HepG2 (cell line): ENCODE data around the gene TERC. TPM values are rescaled to one million over a fixed set of nuclear protein-coding genes. Genes with fewer than 3 reads are reported as not detected.

Experiments
- AHR ChIP-seq: IDR thresholded peaks from 2 replicates; pipeline ENCODE4 v1.6.1; 2018; ENCODE audit warnings: missing genetic modification reagents, missing compliant biosample characterization
- CBX2 ChIP-seq, 2 experiments: fragments of 200-600 bp in 1 of 2; sonication (generic); formaldehyde crosslinking in 1 of 2; IDR thresholded peaks; 2 replicates each; pipeline versions ENCODE4 v1.7.0 to v1.8.1; 2018 to 2022; ENCODE audit warnings: low read depth in 2 of 2, low read length in 1 of 2, mild to moderate bottlenecking in 1 of 2, missing genetic modification reagents in 1 of 2
- CCAR2 ChIP-seq: fragments of 200-400 bp; formaldehyde crosslinking; optimal IDR thresholded peaks from 2 replicates; pipeline ENCODE3; 2018; ENCODE audit warnings: low read depth, mild to moderate bottlenecking, low read length, moderate library complexity
- FLYWCH1 ChIP-seq: sonication (generic); formaldehyde crosslinking; IDR thresholded peaks from 2 replicates; pipeline ENCODE4 v1.8.1; 2023; ENCODE audit warnings: mild to moderate bottlenecking, missing genetic modification reagents
- NFRKB ChIP-seq: fragments of 450-650 bp; IDR thresholded peaks from 2 replicates; pipeline ENCODE4 v1.6.1; 2017
- PCBP1 ChIP-seq: fragments of 200-400 bp; formaldehyde crosslinking; IDR thresholded peaks from 2 replicates; pipeline ENCODE4 v1.6.1; 2017; ENCODE audit warnings: mild to moderate bottlenecking, low read depth, low read length, borderline replicate concordance
- PPARG ChIP-seq: conservative IDR thresholded peaks from 2 replicates; pipeline ENCODE4 v1.6.1; 2016; ENCODE audit warnings: missing biosample characterization, missing genetic modification reagents
- SNAI1 ChIP-seq: sonication (generic); formaldehyde crosslinking; IDR thresholded peaks from 2 replicates; pipeline ENCODE4 v1.5.0; 2020; ENCODE audit warnings: mild to moderate bottlenecking, missing genetic modification reagents, borderline replicate concordance
- ZNF10 ChIP-seq: sonication (generic); formaldehyde crosslinking; IDR thresholded peaks from 2 replicates; pipeline ENCODE4 v1.4.0; 2020; ENCODE audit warnings: mild to moderate bottlenecking, low read depth, missing genetic modification reagents, borderline replicate concordance
- ZNF30 ChIP-seq: sonication (generic); formaldehyde crosslinking; IDR thresholded peaks from 2 replicates; pipeline ENCODE4 v1.5.0; 2020; ENCODE audit warnings: mild to moderate bottlenecking, missing genetic modification reagents
- ZNF343 ChIP-seq: sonication (generic); formaldehyde crosslinking; IDR thresholded peaks from 2 replicates; pipeline ENCODE4 v1.4.0; 2020; ENCODE audit warnings: mild to moderate bottlenecking, missing genetic modification reagents
- polyA plus RNA-seq, 8 experiments: library from polyadenylated mRNA; depleted of rRNA in 3 of 8; stranded (reverse) in 7 of 8; unstranded in 1 of 8; fragments of >200 nt; fragmentation: Illumina TruSeq in 4 of 8; extraction: Trizol in 4 of 8; gene quantifications; 2 replicates each; pipeline versions ENCODE4 v1.2.1 to v1.2.3, GENCODE V29; 2011 to 2016; ENCODE audit warnings: low read depth in 4 of 8, missing spikeins in 1 of 8, mixed read lengths in 1 of 8; ENCODE audit not compliant: insufficient read depth in 1 of 8
- total RNA-seq, 5 experiments: library from RNA; depleted of rRNA; stranded (reverse); fragments of >200 nt; fragmentation: Illumina TruSeq; extraction: Trizol; gene quantifications; 2 replicates each; pipeline ENCODE4 v1.2.3, GENCODE V29; 2016; ENCODE audit warnings: low read depth in 1 of 5
- TF ChIP-seq, protein P1 (sequence below): sonication (generic); formaldehyde crosslinking; IDR thresholded peaks from 2 replicates; pipeline ENCODE4 v1.4.0; 2020; ENCODE audit warnings: mild to moderate bottlenecking, missing genetic modification reagents
- TF ChIP-seq, protein P2 (sequence below), 2 experiments: sonication (generic) in 1 of 2; formaldehyde crosslinking in 1 of 2; IDR thresholded peaks; 2 replicates each; pipeline versions ENCODE4 v1.5.1 to v1.6.1; 2011 to 2020; ENCODE audit warnings: borderline replicate concordance in 1 of 2, low read depth in 1 of 2, low read length in 1 of 2, mild to moderate bottlenecking in 1 of 2, missing genetic modification reagents in 1 of 2, moderate library complexity in 1 of 2
- TF ChIP-seq, protein P3 (sequence below): sonication (generic); formaldehyde crosslinking; IDR thresholded peaks from 2 replicates; pipeline ENCODE4 v1.8.0; 2022; ENCODE audit warnings: missing genetic modification reagents, mild to moderate bottlenecking, inconsistent platforms, borderline replicate concordance

Gene TERC
- total and polyA plus RNA-seq, 2 of the 13 experiments (the other 11 are each of a cell fraction or from before 2014, with no cell fraction given), result 1.3 to 74.6 TPM

DNA sequence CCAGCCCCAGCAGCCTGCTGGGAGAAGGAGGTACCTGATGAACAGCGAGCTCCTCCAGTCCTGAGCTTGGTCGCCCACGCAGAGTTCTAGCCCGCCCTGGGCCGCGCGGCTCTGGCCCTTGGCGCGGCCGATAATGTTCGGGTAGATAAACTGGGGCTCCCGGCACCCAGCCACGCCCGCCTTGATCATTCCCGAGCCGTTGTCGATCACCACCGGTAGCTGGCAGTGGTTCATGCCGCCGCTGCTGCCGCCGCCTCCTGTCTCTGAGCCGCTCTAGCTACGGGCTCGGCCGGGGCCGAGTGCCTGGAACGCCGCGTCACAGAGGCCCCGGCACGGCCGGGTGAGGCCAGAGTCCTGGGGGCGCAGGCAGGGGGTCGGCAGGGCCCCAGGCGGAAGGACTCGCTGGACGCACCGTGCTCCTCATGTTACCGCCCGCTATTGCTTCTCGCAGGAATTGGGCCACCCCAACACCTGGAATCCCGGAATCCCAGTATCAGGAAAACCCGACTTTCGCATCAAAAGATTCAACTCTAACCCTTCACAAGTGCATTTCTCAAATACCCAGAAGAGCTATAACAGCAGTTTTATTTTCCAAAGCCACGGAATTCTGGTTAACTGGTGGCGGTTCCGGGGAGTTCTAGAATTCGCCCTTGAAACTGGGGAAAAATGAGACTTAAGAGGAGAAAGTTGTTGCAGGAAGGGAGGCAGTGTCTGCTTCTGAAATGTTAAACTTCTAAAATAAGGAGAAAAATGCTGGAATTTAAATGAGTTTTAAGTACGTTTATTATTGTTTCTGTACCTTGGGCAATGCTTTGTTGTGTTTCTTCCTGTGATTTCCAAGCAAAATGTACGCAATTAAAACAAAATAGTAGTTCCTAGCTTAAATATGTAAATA lies 4.7 kb upstream of the TERC start, which contains the start of gene ACTRT3 (continued):
- TF ChIP-seq AHR (CRISPR knock-in tag) (no peak), ZNF343 (no peak), FLYWCH1 (CRISPR knock-in tag) (no peak), SNAI1 (no peak), NFRKB (no peak), PCBP1 (no peak), CBX2 (IDR thresholded peaks at IDR 0.05; ENCODE audit: low read depth, low read length) (no peak), CBX2 (CRISPR knock-in tag; IDR thresholded peaks at IDR 0.05; ENCODE audit: low read depth) (no peak), PPARG (CRISPR knock-in tag) (0 out of 2 replicates have a peak, but pooled peaks have one; percentile 14), ZNF30 (CRISPR knock-in tag) (no peak), ZNF10 (CRISPR knock-in tag) (no peak), CCAR2 (no peak)
- TF ChIP-seq, protein P1, sequence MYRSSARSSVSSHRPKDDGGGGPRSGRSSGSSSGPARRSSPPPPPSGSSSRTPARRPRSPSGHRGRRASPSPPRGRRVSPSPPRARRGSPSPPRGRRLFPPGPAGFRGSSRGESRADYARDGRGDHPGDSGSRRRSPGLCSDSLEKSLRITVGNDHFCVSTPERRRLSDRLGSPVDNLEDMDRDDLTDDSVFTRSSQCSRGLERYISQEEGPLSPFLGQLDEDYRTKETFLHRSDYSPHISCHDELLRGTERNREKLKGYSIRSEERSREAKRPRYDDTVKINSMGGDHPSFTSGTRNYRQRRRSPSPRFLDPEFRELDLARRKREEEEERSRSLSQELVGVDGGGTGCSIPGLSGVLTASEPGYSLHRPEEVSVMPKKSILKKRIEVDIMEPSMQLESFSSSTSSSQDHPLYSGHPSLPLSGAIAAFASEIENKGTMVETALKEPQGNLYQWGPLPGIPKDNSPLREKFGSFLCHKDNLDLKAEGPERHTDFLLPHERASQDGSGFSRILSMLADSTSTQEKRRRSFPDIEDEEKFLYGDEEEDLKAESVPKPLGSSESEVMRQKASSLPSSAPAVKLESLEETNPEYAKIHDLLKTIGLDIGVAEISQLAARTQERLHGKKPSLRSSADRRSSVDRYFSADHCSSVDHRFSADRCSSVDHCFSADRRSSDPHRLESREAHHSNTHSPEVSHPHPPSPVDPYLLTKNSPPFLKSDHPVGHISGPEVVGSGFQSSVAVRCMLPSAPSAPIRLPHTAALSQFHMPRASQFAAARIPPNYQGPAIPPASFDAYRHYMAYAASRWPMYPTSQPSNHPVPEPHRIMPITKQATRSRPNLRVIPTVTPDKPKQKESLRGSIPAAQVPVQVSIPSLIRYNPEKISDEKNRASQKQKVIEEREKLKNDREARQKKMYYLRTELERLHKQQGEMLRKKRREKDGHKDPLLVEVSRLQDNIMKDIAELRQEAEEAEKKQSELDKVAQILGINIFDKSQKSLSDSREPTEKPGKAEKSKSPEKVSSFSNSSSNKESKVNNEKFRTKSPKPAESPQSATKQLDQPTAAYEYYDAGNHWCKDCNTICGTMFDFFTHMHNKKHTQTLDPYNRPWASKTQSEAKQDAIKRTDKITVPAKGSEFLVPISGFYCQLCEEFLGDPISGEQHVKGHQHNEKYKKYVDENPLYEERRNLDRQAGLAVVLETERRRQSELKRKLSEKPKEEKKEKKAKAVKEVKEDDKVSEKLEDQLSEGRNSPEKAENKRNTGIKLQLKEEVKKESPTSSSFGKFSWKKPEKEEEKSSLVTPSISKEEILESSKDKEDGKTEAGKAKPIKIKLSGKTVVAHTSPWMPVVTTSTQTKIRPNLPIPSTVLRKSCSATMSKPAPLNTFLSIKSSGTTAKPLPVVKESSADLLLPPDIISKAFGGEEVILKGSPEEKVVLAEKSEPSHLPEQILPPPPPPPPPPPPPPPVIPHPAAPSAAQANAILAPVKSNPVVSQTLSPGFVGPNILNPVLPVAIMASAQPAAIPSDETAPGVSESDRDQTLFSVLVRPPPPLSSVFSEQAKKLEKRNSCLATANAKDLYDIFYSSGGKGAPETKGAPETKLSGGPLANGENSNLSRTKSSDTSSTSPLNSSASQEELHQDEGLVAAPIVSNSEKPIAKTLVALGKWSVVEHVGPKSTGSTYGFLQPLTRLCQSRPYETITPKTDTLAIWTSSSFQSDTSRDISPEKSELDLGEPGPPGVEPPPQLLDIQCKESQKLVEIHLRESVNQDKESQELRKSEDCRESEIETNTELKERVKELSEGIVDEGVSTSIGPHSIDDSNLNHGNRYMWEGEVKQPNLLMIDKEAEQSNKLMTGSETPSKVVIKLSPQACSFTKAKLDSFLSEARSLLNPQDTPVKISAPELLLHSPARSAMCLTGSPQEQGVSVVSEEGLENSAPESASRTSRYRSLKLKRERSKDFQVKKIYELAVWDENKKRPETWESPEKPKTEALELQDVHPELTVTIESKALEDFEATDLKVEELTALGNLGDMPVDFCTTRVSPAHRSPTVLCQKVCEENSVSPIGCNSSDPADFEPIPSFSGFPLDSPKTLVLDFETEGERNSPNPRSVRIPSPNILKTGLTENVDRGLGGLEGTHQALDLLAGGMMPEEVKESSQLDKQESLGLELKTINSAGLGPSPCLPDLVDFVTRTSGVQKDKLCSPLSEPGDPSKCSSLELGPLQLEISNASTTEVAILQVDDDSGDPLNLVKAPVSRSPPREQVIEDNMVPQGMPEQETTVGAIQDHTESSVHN (CRISPR knock-in tag), result no peak
- TF ChIP-seq, protein P2, sequence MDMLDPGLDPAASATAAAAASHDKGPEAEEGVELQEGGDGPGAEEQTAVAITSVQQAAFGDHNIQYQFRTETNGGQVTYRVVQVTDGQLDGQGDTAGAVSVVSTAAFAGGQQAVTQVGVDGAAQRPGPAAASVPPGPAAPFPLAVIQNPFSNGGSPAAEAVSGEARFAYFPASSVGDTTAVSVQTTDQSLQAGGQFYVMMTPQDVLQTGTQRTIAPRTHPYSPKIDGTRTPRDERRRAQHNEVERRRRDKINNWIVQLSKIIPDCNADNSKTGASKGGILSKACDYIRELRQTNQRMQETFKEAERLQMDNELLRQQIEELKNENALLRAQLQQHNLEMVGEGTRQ (IDR thresholded peaks at IDR 0.05; ENCODE audit: low read depth, low read length), result no peak
- TF ChIP-seq, protein P2 (CRISPR knock-in tag; IDR thresholded peaks at IDR 0.05; ENCODE audit: borderline replicate concordance), result no peak
- TF ChIP-seq, protein P3, sequence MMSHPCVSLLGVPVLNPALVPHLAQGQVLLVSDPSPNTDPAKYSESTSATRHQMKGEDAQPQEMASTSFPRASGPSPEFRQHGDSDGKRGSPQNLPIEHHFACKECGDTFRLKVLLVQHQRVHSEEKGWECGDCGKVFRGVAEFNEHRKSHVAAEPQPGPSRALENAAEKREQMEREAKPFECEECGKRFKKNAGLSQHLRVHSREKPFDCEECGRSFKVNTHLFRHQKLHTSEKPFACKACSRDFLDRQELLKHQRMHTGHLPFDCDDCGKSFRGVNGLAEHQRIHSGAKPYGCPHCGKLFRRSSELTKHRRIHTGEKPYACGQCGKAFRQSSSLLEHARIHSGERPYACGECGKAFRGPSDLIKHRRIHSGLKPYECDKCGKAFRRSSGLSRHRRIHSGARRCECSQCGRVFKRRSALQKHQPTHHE (CRISPR knock-in tag), result no peak
